ENCODE data around the gene PTPN2.

DNA sequence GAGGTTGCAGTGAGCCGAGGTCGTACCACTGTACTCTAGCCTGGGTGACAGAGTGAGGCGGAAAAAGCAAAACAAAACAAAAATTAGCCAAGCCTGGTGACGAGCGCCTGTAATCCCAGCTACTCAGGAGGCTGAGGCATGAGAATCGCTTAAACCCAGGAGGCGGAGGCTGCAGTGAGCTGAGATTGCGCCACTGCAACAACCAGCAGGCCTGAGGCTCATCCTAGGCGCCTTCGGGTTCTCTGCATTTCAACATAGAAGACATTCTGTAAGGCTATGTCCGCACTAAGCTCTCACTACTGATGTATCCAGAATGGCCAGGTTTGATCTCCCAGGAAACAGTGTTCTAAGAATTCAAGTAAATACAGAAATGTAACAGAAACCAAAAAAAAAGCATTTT, 23.5 kb downstream of the PTPN2 start:
- no peak for TF ChIP-seq POLR2AphosphoS5 (IDR thresholded peaks at IDR 0.05; ENCODE audit: borderline replicate concordance, low read depth, low read length)
- TF ChIP-seq EZH2 (IDR thresholded peaks at IDR 0.05), result no peak
- TF ChIP-seq FOXP2 (optimal IDR thresholded peaks at IDR 0.05; ENCODE audit: control extremely low read depth, extremely low read length, insufficient read depth), result no peak

Measured in SK-N-MC (cell line).